H1 (cell line): ENCODE results near the gene OR5B21. TPM values are rescaled to one million over a fixed set of nuclear protein-coding genes. Genes with fewer than 3 reads are reported as not detected.

Experiments used
- BRCA1 ChIP-seq: IDR thresholded peaks from 2 replicates; pipeline ENCODE4 v1.6.1; 2012; ENCODE audit warnings: low read depth, low read length, improper control_type of control experiment
- CBX5 ChIP-seq: fragments of 300-800, 300-1000 bp; sonication (generic); IDR thresholded peaks from 2 replicates; pipeline ENCODE4 v1.7.1; 2016; ENCODE audit warnings: antibody characterized with exemption, low read length, low read depth
- CBX8 ChIP-seq: fragments of 300-800, 300-1000 bp; sonication (generic); IDR thresholded peaks from 2 replicates; pipeline ENCODE4 v1.7.1; 2016; ENCODE audit warnings: low read depth, low read length, borderline replicate concordance
- polyA plus RNA-seq, 7 experiments: library from polyadenylated mRNA; depleted of rRNA in 3 of 7; stranded (reverse) in 5 of 7; unstranded in 2 of 7; fragments of >200 nt in 5 of 7; fragments of 200-250 nt in 2 of 7; gene quantifications; 1 replicate in 5 of 7; 2 replicates in 1 of 7; 4 replicates in 1 of 7; pipeline versions ENCODE4 v1.2.1 to v1.2.3, GENCODE V29; 2011 to 2013; ENCODE audit warnings: missing spikeins in 2 of 7, mixed read lengths in 2 of 7
- total RNA-seq: library from RNA; stranded (reverse); fragmentation: NEBNext Ultra II Directional; extraction: Animal tissue kit (Norgen Biotek cat#: 25700); gene quantifications from 2 replicates; pipeline ENCODE4 v1.2.1, GENCODE V29; 2021
- TF ChIP-seq, protein P1 (sequence below): IDR thresholded peaks from 2 replicates; pipeline ENCODE4 v1.6.1; 2012; ENCODE audit warnings: low read length, inconsistent platforms
- TF ChIP-seq, protein P2 (sequence below): IDR thresholded peaks from 2 replicates; pipeline ENCODE4 v1.6.1; 2011; ENCODE audit warnings: low read depth, mild to moderate bottlenecking, low read length; ENCODE audit not compliant: insufficient read depth

The OR5B21 gene
- total and polyA plus RNA-seq, 2 of the 8 experiments (the other 6 are each of a cell fraction or from before 2014, with no cell fraction given): not detected

DNA sequence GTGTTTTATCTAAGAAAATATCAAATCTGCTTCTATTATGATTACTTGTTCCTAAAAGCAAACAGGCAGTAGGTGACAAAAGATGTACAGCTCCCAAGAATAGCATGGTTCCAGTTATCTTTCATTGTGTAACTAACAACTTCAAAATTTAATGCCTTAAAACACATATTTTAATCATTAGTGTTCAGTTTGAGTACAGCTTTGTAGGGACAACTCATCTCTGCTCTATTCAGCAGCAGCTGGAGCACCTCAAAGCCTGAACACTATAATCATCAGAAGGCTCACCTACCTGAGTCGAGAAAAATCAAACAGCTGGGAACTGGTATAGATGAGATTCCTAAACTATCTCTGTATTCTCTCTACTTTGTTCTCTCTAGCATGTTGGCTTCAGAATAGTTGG is 41.6 kb downstream of the OR5B21 start (continued):
- TF ChIP-seq, protein P1, sequence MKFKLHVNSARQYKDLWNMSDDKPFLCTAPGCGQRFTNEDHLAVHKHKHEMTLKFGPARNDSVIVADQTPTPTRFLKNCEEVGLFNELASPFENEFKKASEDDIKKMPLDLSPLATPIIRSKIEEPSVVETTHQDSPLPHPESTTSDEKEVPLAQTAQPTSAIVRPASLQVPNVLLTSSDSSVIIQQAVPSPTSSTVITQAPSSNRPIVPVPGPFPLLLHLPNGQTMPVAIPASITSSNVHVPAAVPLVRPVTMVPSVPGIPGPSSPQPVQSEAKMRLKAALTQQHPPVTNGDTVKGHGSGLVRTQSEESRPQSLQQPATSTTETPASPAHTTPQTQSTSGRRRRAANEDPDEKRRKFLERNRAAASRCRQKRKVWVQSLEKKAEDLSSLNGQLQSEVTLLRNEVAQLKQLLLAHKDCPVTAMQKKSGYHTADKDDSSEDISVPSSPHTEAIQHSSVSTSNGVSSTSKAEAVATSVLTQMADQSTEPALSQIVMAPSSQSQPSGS: no peak
- TF ChIP-seq CBX8 (no peak), CBX5 (no peak), BRCA1 (no peak)
- TF ChIP-seq, protein P2, sequence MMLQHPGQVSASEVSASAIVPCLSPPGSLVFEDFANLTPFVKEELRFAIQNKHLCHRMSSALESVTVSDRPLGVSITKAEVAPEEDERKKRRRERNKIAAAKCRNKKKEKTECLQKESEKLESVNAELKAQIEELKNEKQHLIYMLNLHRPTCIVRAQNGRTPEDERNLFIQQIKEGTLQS: no peak
